Epithelial cell of esophagus (primary cell): ENCODE measurements around the gene PREB.
A peak's percentile ranks its signal among the peaks of the same experiment; 100 is the strongest.

Experiments used
- DNase-seq: peaks from one replicate; pipeline ENCODE4 v3.0.0; 2010; ENCODE audit warnings: low read depth
- H3K4me3 ChIP-seq: 2 replicates; pipeline ENCODE4 v1.5.1; 2011; ENCODE audit warnings: mild to moderate bottlenecking, low read length, control low read depth
- CTCF ChIP-seq: IDR thresholded peaks from 2 replicates; pipeline ENCODE4 v1.5.1; 2011; ENCODE audit warnings: low read depth, mild to moderate bottlenecking, low read length, control low read depth, inconsistent platforms; ENCODE audit not compliant: insufficient read depth; ENCODE audit errors: missing control alignments

PREB gene

GRCh38 chr2:27160191-27160590 is 25.8 kb upstream of the PREB start:
- no peak for DNase-seq
- H3K4me3 ChIP-seq: no peak overlapping the region
- no peak for TF ChIP-seq CTCF

GRCh38 chr2:27159271-27159670 is 24.8 kb upstream of the PREB start:
- DNase-seq: no peak
- TF ChIP-seq CTCF: no peak
- H3K4me3 ChIP-seq: no peak overlapping the region

- H3K4me3 ChIP-seq: no peak overlapping the region
- no peak for TF ChIP-seq CTCF
- DNase-seq: no peak
Observed at GRCh38 chr2:27158468-27158867, 24.0 kb upstream of the PREB start.

GRCh38 chr2:27155069-27155520 is 20.7 kb upstream of the PREB start:
- peak; percentile 82 for DNase-seq
- H3K4me3 ChIP-seq: no peak overlapping the region
- no peak for TF ChIP-seq CTCF

- no peak overlapping the region for H3K4me3 ChIP-seq
- no peak for TF ChIP-seq CTCF
- no peak for DNase-seq
Observed at GRCh38 chr2:27154488-27154887, 20.1 kb upstream of the PREB start.

- H3K4me3 ChIP-seq: no peak overlapping the region
- no peak for TF ChIP-seq CTCF
- peak; percentile 71 for DNase-seq
Observed at GRCh38 chr2:27152796-27153464, 18.5 kb upstream of the PREB start.
